ENCODE measurements around the gene STRBP. TPM values are rescaled to one million over a fixed set of nuclear protein-coding genes. Genes with fewer than 3 reads are reported as not detected.
A peak's percentile ranks its signal among the peaks of the same experiment; 100 is the strongest.

Gene STRBP
- total RNA-seq, 1 experiment from 2014 or later = 137 TPM

DNA sequence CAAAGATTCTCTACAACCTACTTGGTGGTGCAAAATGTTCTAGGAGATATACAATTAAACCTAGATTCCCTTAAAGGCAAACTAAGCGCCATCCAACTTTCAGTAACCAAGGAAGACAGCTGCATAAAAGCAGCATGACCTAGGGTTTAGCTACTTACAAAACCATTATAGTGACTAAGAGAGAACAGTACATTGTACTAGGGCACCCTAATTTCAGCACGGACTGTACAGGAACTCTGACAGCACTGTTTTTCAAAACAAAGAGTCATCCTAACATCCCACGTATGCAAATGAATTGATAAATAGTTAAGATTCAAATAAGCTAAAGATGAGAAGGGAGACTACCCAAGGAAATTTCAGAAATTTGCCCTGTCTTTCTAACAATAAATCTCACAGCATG, 30.0 kb downstream of the STRBP start:
- peaks cover 4% of the 10 kb centered on the region; the same call in 1 of the 2 replicates for H3K36me3 ChIP-seq (ENCODE audit: insufficient read depth, low read length)
- no peak overlapping the region for H2AFZ ChIP-seq (ENCODE audit: low read length)
- no peaks in the 10 kb centered on the region for H3K27me3 ChIP-seq (ENCODE audit: low read length)
- H3K79me2 ChIP-seq (ENCODE audit: low read length) = peaks cover 98% of the 10 kb centered on the region
- H3K9me3 ChIP-seq (ENCODE audit: low read length) = no peaks in the 10 kb centered on the region
- H3K4me2 ChIP-seq (ENCODE audit: low read depth, low read length, poor library complexity, severe bottlenecking) = no peak overlapping the region
- no peaks in the 10 kb centered on the region for H4K20me1 ChIP-seq (ENCODE audit: insufficient read depth, low read depth, low read length)
- H3K4me3 ChIP-seq (ENCODE audit: low read length) = no peak overlapping the region
- H3K9me2 ChIP-seq (replicated peaks; ENCODE audit: insufficient read depth, low read length) = no peaks in the 10 kb centered on the region
- no peak overlapping the region for H3K27ac ChIP-seq (ENCODE audit: low read length)
- H3K9ac ChIP-seq (ENCODE audit: low read length) = no peak overlapping the region
- H3K4me1 ChIP-seq (ENCODE audit: low read length) = peaks cover 69% of the 10 kb centered on the region
- DNase-seq = no peak

DNA sequence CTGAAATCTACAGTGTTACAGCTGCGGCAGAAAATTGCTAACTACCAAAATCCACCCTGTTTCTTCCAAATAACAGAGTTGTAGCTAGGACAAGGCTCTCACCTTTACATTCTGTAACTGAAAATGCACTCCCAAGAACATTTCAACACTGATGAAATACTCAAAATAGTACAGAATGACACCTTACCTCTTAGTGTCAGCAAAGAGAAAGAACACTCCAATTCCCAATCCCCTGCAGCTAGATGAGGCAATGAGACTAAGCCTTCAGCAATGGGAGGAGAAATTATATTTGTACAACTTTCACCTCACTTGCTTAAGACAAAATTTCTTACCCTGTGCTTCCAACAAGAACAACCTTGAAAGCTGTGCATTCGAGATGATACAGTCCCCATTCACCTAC, 31.2 kb downstream of the STRBP start:
- Histone ChIP-seq H3K9me3 (ENCODE audit: low read length) (no peaks in the 10 kb centered on the region), H2AFZ (ENCODE audit: low read length) (no peak overlapping the region), H3K4me2 (ENCODE audit: low read depth, low read length, poor library complexity, severe bottlenecking) (no peak overlapping the region)

GRCh38 chr9:123235448-123235847, 32.9 kb downstream of the STRBP start:
- no peak overlapping the region for H3K9ac ChIP-seq (ENCODE audit: low read length)
- H3K4me3 ChIP-seq (ENCODE audit: low read length) = no peak overlapping the region
- H3K4me1 ChIP-seq (ENCODE audit: low read length) = peaks cover 81% of the 10 kb centered on the region
- H3K4me2 ChIP-seq (ENCODE audit: low read depth, low read length, poor library complexity, severe bottlenecking) = peak overlapping the region; percentile 15
- no peaks in the 10 kb centered on the region for H4K20me1 ChIP-seq (ENCODE audit: insufficient read depth, low read depth, low read length)
- H3K27me3 ChIP-seq (ENCODE audit: low read length) = no peaks in the 10 kb centered on the region
- no peak overlapping the region for H2AFZ ChIP-seq (ENCODE audit: low read length)
- H3K36me3 ChIP-seq (ENCODE audit: insufficient read depth, low read length) = peaks cover 7% of the 10 kb centered on the region; the same call in 1 of the 2 replicates
- DNase-seq = peak; percentile 68
- H3K79me2 ChIP-seq (ENCODE audit: low read length) = peaks cover 98% of the 10 kb centered on the region
- no peaks in the 10 kb centered on the region for H3K9me3 ChIP-seq (ENCODE audit: low read length)
- H3K9me2 ChIP-seq (replicated peaks; ENCODE audit: insufficient read depth, low read length) = no peaks in the 10 kb centered on the region
- peak overlapping the region; percentile 81 for H3K27ac ChIP-seq (ENCODE audit: low read length)

More for the DNA sequence above, 31.2 kb downstream of the STRBP start:
- H3K79me2 ChIP-seq (ENCODE audit: low read length) = peaks cover 98% of the 10 kb centered on the region
- peaks cover 80% of the 10 kb centered on the region for H3K4me1 ChIP-seq (ENCODE audit: low read length)
- H3K4me3 ChIP-seq (ENCODE audit: low read length) = no peak overlapping the region
- DNase-seq = no peak
- peaks cover 7% of the 10 kb centered on the region; the same call in 1 of the 2 replicates for H3K36me3 ChIP-seq (ENCODE audit: insufficient read depth, low read length)
- no peaks in the 10 kb centered on the region for H3K9me2 ChIP-seq (replicated peaks; ENCODE audit: insufficient read depth, low read length)
- no peaks in the 10 kb centered on the region for H4K20me1 ChIP-seq (ENCODE audit: insufficient read depth, low read depth, low read length)
- no peaks in the 10 kb centered on the region for H3K27me3 ChIP-seq (ENCODE audit: low read length)
- no peak overlapping the region for H3K27ac ChIP-seq (ENCODE audit: low read length)
- H3K9ac ChIP-seq (ENCODE audit: low read length) = no peak overlapping the region

DNA sequence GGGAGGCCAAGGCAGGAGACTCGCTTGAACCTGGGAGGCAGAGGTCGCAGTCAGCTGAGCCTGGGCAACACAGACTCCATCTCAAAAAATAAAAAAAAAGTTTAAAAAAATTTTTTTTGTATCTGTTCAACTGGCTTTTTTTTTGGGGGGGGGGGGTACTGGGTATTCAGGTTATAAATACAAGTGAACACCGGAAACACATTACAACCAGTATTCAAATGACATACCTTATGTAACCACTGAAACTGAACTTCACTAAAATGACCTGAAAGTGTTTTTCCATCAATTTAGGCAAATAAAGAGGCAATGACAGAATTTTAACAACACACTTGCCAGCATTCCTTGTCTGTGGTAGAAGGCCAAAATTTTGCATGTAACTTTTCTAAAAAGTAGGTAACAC, 33.5 kb downstream of the STRBP start:
- H3K9me3 ChIP-seq (ENCODE audit: low read length) = no peaks in the 10 kb centered on the region
- H3K4me1 ChIP-seq (ENCODE audit: low read length) = peaks cover 75% of the 10 kb centered on the region
- peaks cover 7% of the 10 kb centered on the region; the same call in 1 of the 2 replicates for H3K36me3 ChIP-seq (ENCODE audit: insufficient read depth, low read length)
- no peaks in the 10 kb centered on the region for H4K20me1 ChIP-seq (ENCODE audit: insufficient read depth, low read depth, low read length)
- peak overlapping the region; percentile 81 for H3K27ac ChIP-seq (ENCODE audit: low read length)
- H2AFZ ChIP-seq (ENCODE audit: low read length) = no peak overlapping the region
- H3K9me2 ChIP-seq (replicated peaks; ENCODE audit: insufficient read depth, low read length) = no peaks in the 10 kb centered on the region
- no peak overlapping the region for H3K4me3 ChIP-seq (ENCODE audit: low read length)
- H3K4me2 ChIP-seq (ENCODE audit: low read depth, low read length, poor library complexity, severe bottlenecking) = peak overlapping the region; percentile 15
- peak; percentile 74 for DNase-seq
- H3K79me2 ChIP-seq (ENCODE audit: low read length) = peaks cover 98% of the 10 kb centered on the region
- no peaks in the 10 kb centered on the region for H3K27me3 ChIP-seq (ENCODE audit: low read length)
- no peak overlapping the region for H3K9ac ChIP-seq (ENCODE audit: low read length)

DNA sequence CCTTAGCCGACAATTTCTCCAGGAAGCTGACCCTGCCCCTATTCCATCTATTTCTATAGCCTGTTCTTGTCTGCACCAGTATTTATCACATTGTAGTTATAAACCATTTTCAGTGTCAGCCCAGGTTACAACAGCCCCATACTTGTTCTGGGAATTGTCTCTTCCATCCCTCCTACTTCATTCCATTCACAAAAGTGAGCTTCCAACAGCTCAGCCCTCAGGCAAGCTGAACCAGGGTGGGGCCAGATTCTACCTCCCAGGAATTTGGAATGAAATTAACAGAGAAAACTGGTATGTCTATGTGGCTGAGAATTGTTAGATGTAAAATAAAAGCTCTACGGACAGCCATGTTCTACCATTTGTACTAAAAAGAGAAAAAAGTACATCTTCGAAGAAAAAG, 36.1 kb downstream of the STRBP start:
- Histone ChIP-seq H3K4me2 (ENCODE audit: low read depth, low read length, poor library complexity, severe bottlenecking) (no peak overlapping the region), H3K79me2 (ENCODE audit: low read length) (peaks cover 96% of the 10 kb centered on the region), H3K9me2 (replicated peaks; ENCODE audit: insufficient read depth, low read length) (no peaks in the 10 kb centered on the region), H3K9me3 (ENCODE audit: low read length) (no peaks in the 10 kb centered on the region), H3K27me3 (ENCODE audit: low read length) (no peaks in the 10 kb centered on the region), H3K27ac (ENCODE audit: low read length) (peak overlapping the region; percentile 81), H4K20me1 (ENCODE audit: insufficient read depth, low read depth, low read length) (no peaks in the 10 kb centered on the region), H3K36me3 (ENCODE audit: insufficient read depth, low read length) (peaks cover 7% of the 10 kb centered on the region; the same call in 1 of the 2 replicates), H2AFZ (ENCODE audit: low read length) (no peak overlapping the region), H3K4me3 (ENCODE audit: low read length) (no peak overlapping the region), H3K9ac (ENCODE audit: low read length) (no peak overlapping the region), H3K4me1 (ENCODE audit: low read length) (peaks cover 62% of the 10 kb centered on the region)
- no peak for DNase-seq

GRCh38 chr9:123231421-123231820, 37.0 kb downstream of the STRBP start:
- Histone ChIP-seq H4K20me1 (ENCODE audit: insufficient read depth, low read depth, low read length) (no peaks in the 10 kb centered on the region), H3K79me2 (ENCODE audit: low read length) (peaks cover 96% of the 10 kb centered on the region), H3K9me3 (ENCODE audit: low read length) (no peaks in the 10 kb centered on the region), H3K4me3 (ENCODE audit: low read length) (no peak overlapping the region), H3K9ac (ENCODE audit: low read length) (no peak overlapping the region), H3K4me1 (ENCODE audit: low read length) (peaks cover 68% of the 10 kb centered on the region), H3K9me2 (replicated peaks; ENCODE audit: insufficient read depth, low read length) (no peaks in the 10 kb centered on the region), H3K27me3 (ENCODE audit: low read length) (no peaks in the 10 kb centered on the region), H3K4me2 (ENCODE audit: low read depth, low read length, poor library complexity, severe bottlenecking) (no peak overlapping the region), H2AFZ (ENCODE audit: low read length) (no peak overlapping the region), H3K36me3 (ENCODE audit: insufficient read depth, low read length) (peaks cover 7% of the 10 kb centered on the region; the same call in 1 of the 2 replicates), H3K27ac (ENCODE audit: low read length) (peak overlapping the region; percentile 37)
- DNase-seq = no peak

GRCh38 chr9:123228967-123229366, 39.4 kb downstream of the STRBP start:
- Histone ChIP-seq H3K9me3 (ENCODE audit: low read length) (no peaks in the 10 kb centered on the region), H3K9me2 (replicated peaks; ENCODE audit: insufficient read depth, low read length) (no peaks in the 10 kb centered on the region), H3K36me3 (ENCODE audit: insufficient read depth, low read length) (peaks cover 6% of the 10 kb centered on the region; the same call in 1 of the 2 replicates), H3K4me3 (ENCODE audit: low read length) (no peak overlapping the region), H2AFZ (ENCODE audit: low read length) (no peak overlapping the region), H3K79me2 (ENCODE audit: low read length) (peaks cover 96% of the 10 kb centered on the region), H3K4me1 (ENCODE audit: low read length) (peaks cover 68% of the 10 kb centered on the region), H3K9ac (ENCODE audit: low read length) (no peak overlapping the region), H3K27ac (ENCODE audit: low read length) (no peak overlapping the region), H3K4me2 (ENCODE audit: low read depth, low read length, poor library complexity, severe bottlenecking) (no peak overlapping the region), H3K27me3 (ENCODE audit: low read length) (no peaks in the 10 kb centered on the region), H4K20me1 (ENCODE audit: insufficient read depth, low read depth, low read length) (no peaks in the 10 kb centered on the region)
- no peak for DNase-seq

DNA sequence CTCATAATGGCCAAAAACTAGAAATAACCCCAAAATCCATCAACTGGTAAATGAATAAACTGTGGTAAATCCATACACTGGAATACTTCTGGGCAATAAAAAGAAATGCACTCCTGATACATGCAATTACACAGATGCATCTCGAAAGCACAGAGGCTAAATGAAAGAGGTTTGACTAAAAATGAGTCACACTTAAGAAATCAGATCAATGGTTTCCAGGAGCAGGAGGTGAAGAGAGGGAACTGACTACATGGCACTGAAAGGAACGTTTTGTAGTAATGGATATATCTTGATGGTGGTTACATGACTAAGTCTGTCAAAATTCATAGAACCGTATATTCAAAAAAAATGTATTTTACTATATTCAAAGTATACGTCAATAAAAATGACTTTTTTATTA, 42.4 kb downstream of the STRBP start:
- Histone ChIP-seq H4K20me1 (ENCODE audit: insufficient read depth, low read depth, low read length) (no peaks in the 10 kb centered on the region), H3K9ac (ENCODE audit: low read length) (no peak overlapping the region), H3K27ac (ENCODE audit: low read length) (peak overlapping the region; percentile 63), H2AFZ (ENCODE audit: low read length) (no peak overlapping the region), H3K4me1 (ENCODE audit: low read length) (peaks cover 68% of the 10 kb centered on the region), H3K9me3 (ENCODE audit: low read length) (no peaks in the 10 kb centered on the region), H3K9me2 (replicated peaks; ENCODE audit: insufficient read depth, low read length) (no peaks in the 10 kb centered on the region), H3K79me2 (ENCODE audit: low read length) (peaks cover 97% of the 10 kb centered on the region), H3K36me3 (ENCODE audit: insufficient read depth, low read length) (peaks cover 11% of the 10 kb centered on the region; the same call in 1 of the 2 replicates), H3K27me3 (ENCODE audit: low read length) (no peaks in the 10 kb centered on the region), H3K4me3 (ENCODE audit: low read length) (no peak overlapping the region), H3K4me2 (ENCODE audit: low read depth, low read length, poor library complexity, severe bottlenecking) (peak overlapping the region; percentile 45)
- no peak for DNase-seq

Data from Karpas-422 (cell line).